IMR-90 (cell line): Measurements from ENCODE around the gene CYP2R1. TPM values are rescaled to one million over a fixed set of nuclear protein-coding genes. Genes with fewer than 3 reads are reported as not detected.

Experiments used
- ATAC-seq: fragments of 200-7000 bp; cut with Tn5 transposase; 2 replicates; pipeline ENCODE4 v1.9.1; 2020; ENCODE audit warnings: low read depth, mild to moderate bottlenecking, moderate library complexity
- BruUV-seq: library from RNA; stranded (reverse); fragments of 400-500 nt; replicated peaks from 2 replicates; lab custom pipeline; 2021; lab: Mats Ljungman, UMichigan
- CTCF ChIA-PET: fragments of 300-600 bp; formaldehyde crosslinking; extraction: SDS; loops from one replicate; lab custom pipeline; 2021; ENCODE audit warnings: antibody characterized with exemption; lab: Yijun Ruan, JAX
- POLR2A ChIA-PET: fragments of 300-600 bp; sonication (Branson Sonifier 250); formaldehyde crosslinking; loops from one replicate; lab custom pipeline; 2022; ENCODE audit warnings: antibody characterized with exemption; ENCODE audit not compliant: unreplicated experiment; lab: Charles Lee
- DNase-seq: peaks from one replicate; pipeline ENCODE4 v3.0.0; 2013
- H2AFZ ChIP-seq: replicated peaks from 2 replicates; pipeline ENCODE3; 2013; ENCODE audit warnings: low read length, mild to moderate bottlenecking; ENCODE audit not compliant: poor library complexity
- H2AK5ac ChIP-seq: 2 replicates; pipeline ENCODE4 v1.6.1; 2013; ENCODE audit warnings: low read depth, low read length, inconsistent platforms
- H2AK9ac ChIP-seq: replicated peaks from 2 replicates; pipeline ENCODE3; 2013; ENCODE audit warnings: mild to moderate bottlenecking, low read depth, low read length, moderate library complexity; ENCODE audit not compliant: poor library complexity
- H2BK120ac ChIP-seq: 2 replicates; pipeline ENCODE4 v1.6.1; 2013; ENCODE audit warnings: low read depth, low read length, inconsistent platforms
- H2BK15ac ChIP-seq: 3 replicates; pipeline ENCODE4 v1.6.1; 2013; ENCODE audit warnings: low read depth, low read length, inconsistent platforms
- H2BK20ac ChIP-seq: 2 replicates; pipeline ENCODE4 v1.6.1; 2013; ENCODE audit warnings: low read depth, mild to moderate bottlenecking, inconsistent platforms, low read length, moderate library complexity
- H2BK5ac ChIP-seq: 2 replicates; pipeline ENCODE4 v1.6.1; 2013; ENCODE audit warnings: mild to moderate bottlenecking, low read depth, low read length, inconsistent platforms; ENCODE audit not compliant: poor library complexity, severe bottlenecking
- H3K14ac ChIP-seq: replicated peaks from 2 replicates; pipeline ENCODE4 v1.6.1; 2013; ENCODE audit warnings: low read depth, low read length, inconsistent platforms
- H3K18ac ChIP-seq: 2 replicates; pipeline ENCODE4 v1.6.1; 2013; ENCODE audit warnings: low read depth, low read length, control low read depth
- H3K23ac ChIP-seq: 2 replicates; pipeline ENCODE4 v1.6.1; 2013; ENCODE audit warnings: low read depth, low read length, inconsistent platforms
- H3K27ac ChIP-seq: 2 replicates; pipeline ENCODE4 v1.5.1; 2013; ENCODE audit warnings: mild to moderate bottlenecking, control low read depth, low read length; ENCODE audit not compliant: insufficient read depth
- H3K27me3 ChIP-seq: 2 replicates; pipeline ENCODE4 v1.6.1; 2013; ENCODE audit warnings: low read length; ENCODE audit not compliant: control insufficient read depth, insufficient read depth
- H3K36me3 ChIP-seq: 2 replicates; pipeline ENCODE4 v1.6.1; 2013; ENCODE audit warnings: low read length, mixed read lengths; ENCODE audit not compliant: control insufficient read depth, insufficient read depth
- H3K4ac ChIP-seq: 2 replicates; pipeline ENCODE4 v1.6.1; 2013; ENCODE audit warnings: low read depth, low read length, inconsistent platforms
- H3K4me1 ChIP-seq: 2 replicates; pipeline ENCODE4 v1.6.1; 2013; ENCODE audit warnings: low read length, mixed read lengths; ENCODE audit not compliant: control insufficient read depth, insufficient read depth
- H3K4me2 ChIP-seq: 2 replicates; pipeline ENCODE4 v1.6.1; 2013; ENCODE audit warnings: low read depth, mild to moderate bottlenecking, control low read depth, low read length, moderate library complexity
- H3K4me3 ChIP-seq: 2 replicates; pipeline ENCODE4 v1.5.1; 2013; ENCODE audit warnings: low read depth, mild to moderate bottlenecking, control low read depth, low read length, moderate library complexity; ENCODE audit not compliant: insufficient read depth
- H3K56ac ChIP-seq: 2 replicates; pipeline ENCODE4 v1.6.1; 2013; ENCODE audit warnings: low read length, inconsistent platforms; ENCODE audit not compliant: insufficient read depth; ENCODE audit errors: extremely low read depth
- H3K79me1 ChIP-seq, 2 experiments: 2 replicates each; pipeline ENCODE4 v1.6.1; 2013; ENCODE audit warnings: low read length in 2 of 2, inconsistent platforms in 1 of 2, low read depth in 1 of 2
- H3K9ac ChIP-seq: 2 replicates; pipeline ENCODE4 v1.6.1; 2013; ENCODE audit warnings: low read depth, low read length, control low read depth
- H3K9me1 ChIP-seq: 2 replicates; pipeline ENCODE4 v1.6.1; 2013; ENCODE audit warnings: low read length, inconsistent platforms; ENCODE audit not compliant: insufficient read depth
- H3K9me3 ChIP-seq: 2 replicates; pipeline ENCODE4 v1.6.1; 2013; ENCODE audit warnings: low read length; ENCODE audit not compliant: control insufficient read depth, insufficient read depth
- H4K20me1 ChIP-seq: 2 replicates; pipeline ENCODE4 v1.6.1; 2013; ENCODE audit warnings: low read length, inconsistent platforms; ENCODE audit not compliant: insufficient read depth
- H4K5ac ChIP-seq: 2 replicates; pipeline ENCODE4 v1.6.1; 2013; ENCODE audit warnings: mild to moderate bottlenecking, low read depth, low read length, control low read depth
- H4K8ac ChIP-seq, 2 experiments: 2 replicates each; pipeline ENCODE4 v1.6.1; 2013; ENCODE audit warnings: low read depth in 2 of 2, low read length in 2 of 2, control low read depth in 1 of 2, inconsistent platforms in 1 of 2
- H4K91ac ChIP-seq: 2 replicates; pipeline ENCODE4 v1.6.1; 2013; ENCODE audit warnings: low read depth, low read length, inconsistent platforms; ENCODE audit not compliant: insufficient read depth
- BHLHE40 ChIP-seq: fragments of 150-350 bp; IDR thresholded peaks from 2 replicates; pipeline ENCODE4 v1.6.1; 2016; ENCODE audit warnings: mild to moderate bottlenecking, low read depth, low read length
- CEBPB ChIP-seq: IDR thresholded peaks from 2 replicates; pipeline ENCODE4 v1.6.1; 2012; ENCODE audit warnings: low read depth, low read length, improper control_type of control experiment
- CHD1 ChIP-seq: IDR thresholded peaks from 2 replicates; pipeline ENCODE4 v1.6.1; 2012; ENCODE audit warnings: low read depth, low read length, improper control_type of control experiment
- ELK1 ChIP-seq: fragments of 150-350 bp; IDR thresholded peaks from 2 replicates; pipeline ENCODE4 v1.6.1; 2016; ENCODE audit warnings: low read depth, mild to moderate bottlenecking, low read length, moderate library complexity, borderline replicate concordance
- FOS ChIP-seq: fragments of 150-350 bp; IDR thresholded peaks from 2 replicates; pipeline ENCODE4 v1.6.1; 2016; ENCODE audit warnings: low read depth, low read length
- MAFK ChIP-seq: IDR thresholded peaks from 2 replicates; pipeline ENCODE4 v1.6.1; 2012; ENCODE audit warnings: low read depth, low read length, improper control_type of control experiment
- MAZ ChIP-seq: IDR thresholded peaks from 2 replicates; pipeline ENCODE4 v1.6.1; 2012; ENCODE audit warnings: low read depth, mild to moderate bottlenecking, low read length, improper control_type of control experiment, moderate library complexity, borderline replicate concordance
- MXI1 ChIP-seq: IDR thresholded peaks from 2 replicates; pipeline ENCODE4 v1.6.1; 2012; ENCODE audit warnings: low read depth, mild to moderate bottlenecking, low read length, moderate library complexity, borderline replicate concordance
- NFE2L2 ChIP-seq: fragments of 150-350 bp; IDR thresholded peaks from 2 replicates; pipeline ENCODE4 v1.6.1; 2016; ENCODE audit warnings: low read depth, mild to moderate bottlenecking, low read length
- POLR2A ChIP-seq: IDR thresholded peaks from 2 replicates; pipeline ENCODE4 v1.6.1; 2012; ENCODE audit warnings: mild to moderate bottlenecking, low read depth, low read length
- RAD21 ChIP-seq: IDR thresholded peaks from 2 replicates; pipeline ENCODE4 v1.6.1; 2012; ENCODE audit warnings: low read length, improper control_type of control experiment
- RCOR1 ChIP-seq: IDR thresholded peaks from 2 replicates; pipeline ENCODE4 v1.6.1; 2012; ENCODE audit warnings: mild to moderate bottlenecking, low read length, improper control_type of control experiment; ENCODE audit not compliant: insufficient replicate concordance
- RFX5 ChIP-seq: IDR thresholded peaks from 2 replicates; pipeline ENCODE4 v1.8.0; 2012; ENCODE audit warnings: low read depth, mild to moderate bottlenecking, low read length, moderate library complexity
- SMC3 ChIP-seq: fragments of 150-350 bp; IDR thresholded peaks from 2 replicates; pipeline ENCODE4 v1.6.1; 2016; ENCODE audit warnings: low read depth, mild to moderate bottlenecking, antibody characterized with exemption, low read length, moderate library complexity
- USF2 ChIP-seq: fragments of 150-350 bp; IDR thresholded peaks from 2 replicates; pipeline ENCODE4 v1.6.1; 2017; ENCODE audit warnings: mild to moderate bottlenecking, antibody characterized with exemption, low read length, low read depth
- WGBS, 2 experiments: methylation state at CpG; one replicate each; pipeline versions ENCODE4 v1.1.5 to v1.1.7; 2013; ENCODE audit warnings: missing lambda C conversion rate in 2 of 2; ENCODE audit not compliant: insufficient read length in 1 of 2; ENCODE audit errors: extremely low coverage in 2 of 2; 5-methylcytosine and 5-hydroxymethylcytosine counted together
- dilution Hi-C: fragments of 300-500 bp; cut with HindIII; formaldehyde crosslinking; loops from one replicate; pipeline ENCODE4 v1.14.3; 2018; ENCODE audit warnings: low sequenced_read_pairs; ENCODE audit not compliant: unreplicated experiment
- in situ Hi-C: fragments of 300-500 bp; cut with MboI; formaldehyde crosslinking; loops from 3 replicates; pipeline ENCODE4 v1.14.3; 2019; ENCODE audit warnings: low sequenced_read_pairs, inconsistent platforms, mixed read lengths
- intact Hi-C: fragments of 100-400 bp; cut with micrococcal nuclease; formaldehyde crosslinking; loops from 2 replicates; pipeline ENCODE4 v1.10.0; 2022
- polyA plus RNA-seq, 3 experiments: library from polyadenylated mRNA; depleted of rRNA; stranded (reverse); fragments of >200 nt; gene quantifications; 2 replicates each; pipeline ENCODE4 v1.2.3, GENCODE V29; 2012; ENCODE audit warnings: low replicate concordance in 1 of 3
- total RNA-seq: library from RNA; depleted of rRNA; stranded (reverse); fragments of >200 nt; gene quantifications from 2 replicates; pipeline ENCODE4 v1.2.3, GENCODE V29; 2012

The CYP2R1 gene
- total and polyA plus RNA-seq, 2 of the 4 experiments (the other 2 are of a cell fraction), result 4.7 to 5.2 TPM

- Histone ChIP-seq H3K9me3 (no peaks in the 10 kb centered on the region), H4K20me1 (no peaks in the 10 kb centered on the region), H3K27me3 (no peaks in the 10 kb centered on the region; the same call in 1 of the 2 replicates), H2AFZ (peak overlapping the region; percentile 90), H2AK5ac (no peak overlapping the region), H3K27ac (peak overlapping the region; percentile 6), H3K9ac (peak overlapping the region; percentile 45), H3K4ac (peak overlapping the region; percentile 47; the same call in 1 of the 2 replicates), H3K18ac (no peak overlapping the region), H4K91ac (no peak overlapping the region), H3K9me1 (no peaks in the 10 kb centered on the region; the same call in 1 of the 2 replicates), H4K5ac (no peak overlapping the region), H3K4me3 (peak overlapping the region; percentile 77), H3K14ac (no peak overlapping the region), H3K56ac (no peak overlapping the region; the same call in 1 of the 2 replicates), H3K79me1 (peaks cover 0 to 7% of the 10 kb centered on the region in 2 experiments; a peak in 2 of 4 replicates), H2AK9ac (peak overlapping the region; percentile 22), H3K23ac (peak overlapping the region; percentile 84), H3K4me2 (peak overlapping the region; percentile 88), H2BK120ac (no peak overlapping the region), H2BK15ac (no peak overlapping the region), H4K8ac (peak overlapping the region in 1 of 2 experiments; percentile 77; a peak in 1 of 4 replicates), H2BK5ac (no peak overlapping the region), H3K36me3 (no peaks in the 10 kb centered on the region), H3K4me1 (peaks cover 3% of the 10 kb centered on the region; the same call in 1 of the 2 replicates), H2BK20ac (no peak overlapping the region)
- dilution Hi-C loops (no loop called here), in situ Hi-C loops (loop anchor here (25.0 kb wide), 1 partner anchor 629 kb away; no protein-coding TSS in a partner anchor), intact Hi-C loops (loop anchor here (1.0 kb wide), 1 partner anchor 371 kb away; the partner anchor contains the start of gene PSMA1)
- ChIA-PET CTCF (interaction anchor here (0.8 to 1.1 kb wide), 2 partner anchors 17 to 162 kb away, joined by 3 to 11 read pairs; no protein-coding TSS in a partner anchor), POLR2A (interaction anchor here (0.7 kb wide), 1 partner anchor 315 kb away, joined by 3 read pairs; no protein-coding TSS in a partner anchor)
- BruUV-seq, result no TSS peak
- peak; percentile 82 for DNase-seq
- 0% methylated on average over 30 of the region's 67 CpGs; no CpG with 5 or more reads in 1 of the 2 experiments for WGBS, 2 experiments
- ATAC-seq, result peak; percentile 85
- TF ChIP-seq USF2 (no peak), CHD1 (no peak), SMC3 (no peak), CEBPB (no peak), MAFK (no peak), POLR2A (no peak), RAD21 (no peak), MXI1 (no peak; the same call in 1 of the 2 replicates), RFX5 (no peak), MAZ (peak; percentile 91), FOS (peak; percentile 42; the same call in 1 of the 2 replicates), NFE2L2 (no peak), BHLHE40 (peak; percentile 7; the same call in 1 of the 2 replicates), RCOR1 (no peak), ELK1 (no peak)
Measured at GRCh38 chr11:14891143-14892035, 642 bp downstream of the CYP2R1 start.
